NCI-H446 treated with DMSO at 0.1 percent for 48 hours (cell line): ENCODE results near the gene TMPRSS2.

Experiments used
- DNase-seq: peaks from one replicate; lab custom pipeline; 2025; lab: John Stamatoyannopoulos, UW

TMPRSS2 gene

DNA sequence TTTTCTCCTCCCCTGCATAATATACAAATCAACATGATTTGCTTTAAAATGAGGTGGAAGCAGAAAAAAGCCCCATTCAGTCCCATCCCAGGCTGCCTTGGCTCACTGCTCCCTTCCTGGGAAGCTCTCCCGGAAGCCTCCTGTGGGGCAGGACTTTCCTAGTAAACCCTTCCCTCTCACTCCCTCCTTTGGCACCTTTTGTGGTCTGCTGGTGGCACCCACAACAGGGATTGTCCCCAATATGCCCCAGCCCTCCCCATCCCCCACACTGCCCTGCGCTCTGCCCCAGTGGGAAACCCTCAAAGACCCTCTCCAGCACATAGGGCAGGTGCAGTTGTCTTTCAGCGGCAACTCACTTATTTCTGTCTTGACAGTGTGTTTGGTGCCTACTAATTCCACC is 1.8 kb upstream of the TMPRSS2 start:
- DNase-seq, result no peak

DNA sequence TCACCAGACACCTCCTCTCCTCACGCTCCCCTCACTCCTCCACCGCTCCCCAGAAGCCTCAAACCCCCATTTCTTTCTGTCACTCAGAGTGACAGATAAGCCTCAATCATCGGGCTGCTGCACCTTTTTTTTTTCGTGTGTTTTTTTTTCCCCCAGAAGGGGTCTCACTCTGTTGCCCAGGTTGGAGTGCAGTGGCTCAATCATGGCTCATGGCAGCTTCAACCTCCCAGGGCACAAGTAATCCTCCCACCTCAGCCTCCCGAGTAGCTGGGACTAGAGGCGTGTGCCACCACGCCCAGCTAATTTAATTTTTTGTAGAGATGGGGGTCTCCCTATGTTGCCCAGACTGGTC is 1.2 kb upstream of the TMPRSS2 start:
- DNase-seq, result no peak

DNA sequence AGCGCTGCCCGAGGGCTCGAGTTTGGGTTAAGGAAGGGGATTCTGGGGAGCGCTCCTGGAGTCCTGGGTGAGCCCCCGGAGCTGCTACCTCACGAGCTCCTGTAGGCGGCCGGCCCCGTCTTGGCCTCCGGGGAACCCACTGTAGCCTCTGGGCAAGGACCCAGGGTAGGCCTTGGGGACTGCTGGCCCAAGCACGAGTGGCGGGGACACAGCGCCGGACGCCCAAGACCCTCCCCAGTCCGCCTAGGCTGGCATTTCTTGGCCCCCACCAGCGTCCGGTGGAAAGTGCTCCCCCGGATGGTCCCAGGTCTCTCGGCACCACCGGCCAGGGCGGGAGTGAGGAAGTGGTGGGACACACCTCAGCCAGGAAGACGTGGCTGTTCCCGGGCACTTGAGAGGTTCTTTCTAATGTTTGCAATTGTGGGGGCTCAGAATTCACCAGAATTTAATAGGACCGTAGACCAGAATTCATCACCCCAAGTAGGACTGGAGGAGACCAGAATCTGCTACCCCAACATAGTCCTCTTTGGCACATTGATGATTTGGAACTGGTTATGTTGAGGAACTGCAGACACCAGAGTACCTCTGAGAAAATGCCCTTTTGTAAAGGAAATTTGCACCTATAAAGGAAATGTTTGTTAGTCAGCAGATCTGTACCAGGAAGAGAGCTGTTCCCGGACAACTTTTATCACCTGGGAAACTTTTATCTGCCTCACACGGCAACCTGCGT is 622 bp upstream of the TMPRSS2 start:
- DNase-seq, result no peak

DNA sequence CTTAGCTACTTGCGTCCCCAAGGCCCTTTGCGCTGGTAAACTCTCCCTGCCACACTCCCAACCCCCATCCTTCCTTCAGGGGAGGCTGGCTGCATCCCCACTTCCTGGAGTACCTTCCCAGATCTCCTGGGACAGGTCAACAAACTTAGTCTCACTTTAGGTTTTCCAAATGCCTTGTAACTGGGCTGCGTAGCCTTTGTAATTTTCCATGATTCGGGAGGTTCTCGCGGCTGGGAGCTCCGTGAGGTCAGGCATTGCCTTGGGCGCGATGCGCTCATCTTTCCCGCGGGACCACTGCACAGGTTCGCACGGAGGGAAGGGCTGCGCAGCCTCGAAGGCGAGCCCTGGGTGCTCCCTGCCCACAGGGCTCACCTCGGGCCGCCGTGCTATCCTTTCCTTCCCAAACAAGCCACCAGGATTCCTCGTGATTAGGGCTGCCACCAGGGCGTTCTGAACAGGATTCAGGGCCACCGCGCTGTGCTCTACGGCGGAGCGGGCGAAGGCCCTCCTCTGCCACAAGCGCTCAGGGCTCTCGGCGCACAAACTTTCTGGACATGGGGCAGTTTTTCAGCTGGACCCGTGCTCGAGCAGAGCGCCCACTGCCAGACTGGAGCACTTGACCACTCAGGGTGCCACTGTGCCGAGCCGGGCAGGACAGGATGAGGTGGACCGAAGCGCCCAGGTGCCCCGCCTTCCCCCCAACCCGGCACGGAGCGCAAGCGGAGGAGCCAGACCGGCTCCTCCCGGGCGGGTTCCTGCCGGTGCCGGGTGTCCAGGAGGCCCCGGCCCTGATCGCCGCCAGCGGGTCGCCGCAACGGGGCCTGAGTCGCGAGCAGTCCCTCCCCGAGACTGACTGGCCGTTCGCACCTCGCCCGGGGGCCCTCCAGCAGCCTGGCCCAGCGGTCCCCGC is 1.1 kb downstream of the TMPRSS2 start:
- DNase-seq, result no peak

DNA sequence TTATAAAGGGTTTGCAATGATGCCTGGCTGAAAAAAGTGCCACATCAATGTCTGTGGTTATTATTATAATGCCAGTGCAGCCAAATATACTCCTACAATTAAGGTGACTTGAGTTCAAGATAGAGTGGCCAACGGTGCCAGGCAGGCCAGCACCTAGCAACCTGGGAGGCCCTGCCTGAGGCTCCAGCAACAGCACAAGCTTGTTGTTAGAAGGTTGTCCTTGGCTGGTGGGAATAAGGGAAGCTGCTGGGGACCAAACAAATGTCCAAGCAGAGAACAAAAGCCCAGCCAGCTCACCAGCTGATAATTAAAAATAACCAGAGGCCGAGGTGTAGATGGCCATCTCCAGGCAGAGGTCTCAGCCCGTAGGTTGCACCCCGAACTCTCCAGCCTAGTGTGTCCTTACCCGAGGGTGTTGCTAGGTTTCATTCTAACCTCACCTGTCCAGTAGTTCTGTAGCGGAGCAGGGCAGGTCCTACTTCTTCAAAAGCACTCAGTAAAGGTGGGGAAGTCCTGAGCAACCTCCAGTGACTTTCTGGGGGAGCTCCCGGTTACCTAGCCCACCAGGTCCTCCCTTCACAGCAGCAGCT is 1.9 kb downstream of the TMPRSS2 start:
- DNase-seq, result no peak

DNA sequence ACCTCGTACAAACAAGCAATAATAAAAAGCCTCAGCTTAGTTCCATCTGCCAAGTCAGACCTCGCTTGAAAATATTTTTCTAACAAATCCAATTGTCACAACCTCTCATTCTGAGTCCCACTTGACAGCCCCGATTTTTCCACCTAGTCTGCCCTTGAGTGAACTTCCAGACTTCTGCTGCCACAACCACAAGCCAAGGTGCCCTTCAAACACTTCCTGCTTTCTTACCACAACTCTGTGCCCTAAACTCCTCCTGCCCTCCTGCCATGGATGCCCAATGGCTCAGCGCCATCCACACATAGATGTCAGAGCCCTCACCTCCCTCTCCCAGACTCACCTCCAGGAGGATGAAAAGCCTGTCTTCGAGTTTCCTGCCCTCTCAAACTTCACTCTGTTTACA is 3.9 kb downstream of the TMPRSS2 start:
- no peak for DNase-seq

DNA sequence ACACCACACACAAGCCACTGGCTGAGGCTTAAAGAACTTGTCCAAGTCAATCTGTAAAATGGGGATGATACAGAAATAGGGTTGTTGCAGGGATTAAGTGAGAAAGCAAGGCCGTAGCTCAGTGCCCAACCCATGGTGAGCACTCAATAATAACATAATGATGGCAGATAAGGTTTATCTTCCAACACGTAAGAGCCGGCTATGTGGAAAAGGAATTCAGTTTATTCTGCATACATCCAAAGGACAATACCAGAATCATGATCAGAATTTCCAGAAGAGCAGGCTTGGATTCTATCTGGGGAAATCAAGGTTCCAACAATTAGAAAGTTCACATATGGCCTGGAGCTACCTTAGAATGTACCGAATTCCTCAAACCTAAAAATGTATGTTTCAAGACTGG is 4.6 kb downstream of the TMPRSS2 start:
- no peak for DNase-seq

DNA sequence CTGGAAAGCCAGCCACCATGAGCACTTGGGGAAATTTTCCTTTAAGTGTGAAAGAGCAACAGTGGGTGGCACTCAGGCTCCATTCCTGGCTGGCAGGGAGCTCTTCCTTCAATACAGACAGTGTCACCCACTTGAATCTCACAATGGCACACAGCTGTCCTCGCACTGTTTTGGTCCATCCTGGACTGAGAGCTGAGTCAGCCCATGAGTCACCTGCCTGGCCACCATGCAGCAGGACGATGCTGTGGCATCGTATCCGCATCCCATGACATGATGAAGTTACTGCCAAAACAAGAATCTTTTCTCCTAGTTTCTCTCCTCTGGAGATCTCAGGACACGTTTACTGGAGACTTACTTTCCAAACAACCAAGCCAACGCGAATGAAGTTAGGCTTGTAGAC is 6.0 kb downstream of the TMPRSS2 start:
- DNase-seq, result no peak

DNA sequence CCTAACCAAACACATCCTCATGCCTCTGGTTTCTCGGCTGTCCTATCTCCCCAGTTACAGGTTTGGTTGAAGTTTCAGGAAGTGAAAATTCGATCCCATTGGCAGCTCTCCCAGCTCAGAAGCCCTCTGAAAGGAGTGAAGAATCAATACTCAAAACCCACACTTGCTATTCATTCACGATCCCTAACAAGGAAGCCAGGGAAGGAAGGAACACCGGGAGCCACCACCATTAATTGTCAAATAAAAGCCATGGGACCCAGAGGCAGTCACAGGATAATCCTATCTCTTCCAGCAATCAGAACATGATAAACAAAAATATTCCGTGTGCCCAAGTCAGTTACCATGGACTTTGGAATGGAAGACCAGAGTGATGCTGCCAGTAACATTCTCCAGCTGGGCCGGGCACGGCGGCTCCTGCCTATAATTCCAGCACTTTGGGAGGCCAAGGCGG is 7.0 kb downstream of the TMPRSS2 start:
- DNase-seq, result no peak

DNA sequence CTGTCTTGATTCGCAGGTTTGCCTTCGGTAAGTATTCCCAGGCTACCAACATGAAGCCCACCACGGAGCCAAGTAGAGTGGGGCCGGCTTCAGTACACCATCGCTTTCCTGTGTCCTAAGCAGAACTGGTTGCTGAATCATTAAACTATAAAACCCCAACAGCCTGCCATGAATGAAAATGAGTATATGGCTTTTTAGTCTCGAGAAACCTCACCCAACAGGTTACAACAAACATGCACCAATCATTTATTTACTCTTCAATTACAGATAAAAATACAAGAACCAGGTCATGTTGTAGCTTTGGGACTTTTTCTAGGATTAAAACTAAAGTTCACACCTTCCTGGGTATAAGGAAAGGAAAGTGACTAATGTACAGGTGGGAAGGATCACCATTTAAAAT is 7.6 kb downstream of the TMPRSS2 start:
- DNase-seq, result no peak

DNA sequence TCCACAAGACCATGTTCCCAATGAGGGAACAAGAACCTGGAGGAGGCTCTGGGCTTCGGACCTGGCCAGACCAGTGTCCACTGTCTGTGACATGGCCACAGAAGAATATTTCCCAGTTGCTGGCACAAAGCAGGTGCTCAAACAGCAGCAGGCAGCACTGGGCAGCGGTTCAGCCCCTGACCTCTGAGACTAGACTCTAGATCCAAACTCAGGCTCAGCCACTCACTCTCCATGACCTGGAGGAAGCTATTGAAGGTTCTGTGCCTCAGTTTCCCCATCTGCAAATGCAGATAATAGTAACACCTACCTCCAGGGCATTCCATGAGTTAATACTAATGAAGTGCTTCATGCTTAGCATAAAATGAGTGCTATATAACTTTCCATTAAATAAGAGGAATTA is 8.0 kb downstream of the TMPRSS2 start:
- no peak for DNase-seq

DNA sequence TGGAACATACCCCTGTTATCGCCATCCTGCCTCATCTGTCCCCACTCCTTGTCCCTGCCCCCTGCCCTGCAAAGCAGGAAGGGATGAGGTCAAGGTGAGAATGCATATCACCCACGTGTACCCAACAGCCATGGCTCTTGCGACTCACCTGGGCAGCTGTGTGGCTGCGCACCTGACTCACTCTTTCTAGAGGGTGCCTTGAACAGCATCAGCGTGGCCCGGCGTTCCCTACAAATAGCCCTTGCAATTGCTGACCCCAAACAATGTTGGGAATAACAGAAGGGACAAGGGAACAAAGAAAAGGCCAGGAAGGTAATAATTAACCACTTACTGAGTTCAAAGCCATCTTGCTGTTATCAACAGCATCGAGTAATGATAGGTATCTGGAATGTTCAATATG is 10.2 kb downstream of the TMPRSS2 start:
- DNase-seq, result no peak

DNA sequence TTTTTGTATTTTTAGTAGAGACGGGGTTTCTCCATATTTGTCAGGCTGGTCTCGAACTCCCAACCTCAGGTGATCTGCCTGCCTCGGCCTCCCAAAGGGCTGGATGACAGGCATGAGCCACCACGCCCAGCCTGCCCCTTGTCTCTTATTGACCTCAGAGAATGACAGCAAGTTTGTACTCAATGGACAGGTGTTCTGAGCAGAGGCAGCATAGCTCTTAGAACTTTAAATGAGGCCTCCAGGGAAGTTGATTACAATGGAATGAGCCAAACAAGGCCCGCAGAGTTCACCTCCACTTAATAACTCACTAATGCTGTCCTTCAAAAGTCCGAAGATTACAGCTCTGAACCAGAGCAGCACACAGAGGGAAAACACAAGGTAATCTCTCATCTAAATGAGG is 10.9 kb downstream of the TMPRSS2 start:
- DNase-seq, result no peak

DNA sequence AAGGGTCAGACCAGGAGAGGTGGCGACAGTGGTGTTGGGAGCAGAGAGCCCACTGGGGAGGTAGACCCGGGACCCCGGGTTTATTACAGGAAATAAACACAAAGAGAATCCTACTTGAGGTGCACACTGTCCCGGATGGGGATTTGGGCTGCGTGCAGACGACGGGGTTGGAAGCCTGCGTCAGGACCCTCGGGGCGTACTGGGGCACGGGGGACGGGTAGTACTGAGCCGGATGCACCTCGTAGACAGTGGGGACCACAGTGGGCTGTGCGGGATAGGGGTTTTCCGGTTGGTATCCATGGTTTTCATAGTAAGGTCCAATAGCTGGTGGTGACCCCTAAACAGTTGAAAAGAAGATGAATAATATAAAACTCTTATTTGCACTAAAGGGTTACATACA is 13.7 kb downstream of the TMPRSS2 start:
- no peak for DNase-seq

DNA sequence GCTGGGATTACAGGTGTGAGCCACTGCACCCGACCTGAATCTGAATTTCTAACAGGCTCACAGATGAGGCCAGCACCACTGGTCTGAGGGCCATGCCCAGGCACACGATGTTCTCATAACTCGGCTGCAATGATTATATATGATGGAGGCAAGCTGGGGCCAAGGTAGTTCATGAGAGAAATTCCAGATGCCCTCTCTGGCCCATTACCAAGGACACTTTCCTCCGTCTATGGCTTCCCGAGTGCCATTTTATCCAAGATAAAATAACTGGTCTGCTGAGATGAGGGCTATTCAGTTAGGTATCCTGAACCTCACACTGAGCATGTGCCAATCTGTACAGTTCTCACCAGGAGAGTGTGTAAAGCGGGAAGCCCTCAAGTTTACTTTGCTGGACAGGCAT is 16.5 kb downstream of the TMPRSS2 start:
- no peak for DNase-seq

DNA sequence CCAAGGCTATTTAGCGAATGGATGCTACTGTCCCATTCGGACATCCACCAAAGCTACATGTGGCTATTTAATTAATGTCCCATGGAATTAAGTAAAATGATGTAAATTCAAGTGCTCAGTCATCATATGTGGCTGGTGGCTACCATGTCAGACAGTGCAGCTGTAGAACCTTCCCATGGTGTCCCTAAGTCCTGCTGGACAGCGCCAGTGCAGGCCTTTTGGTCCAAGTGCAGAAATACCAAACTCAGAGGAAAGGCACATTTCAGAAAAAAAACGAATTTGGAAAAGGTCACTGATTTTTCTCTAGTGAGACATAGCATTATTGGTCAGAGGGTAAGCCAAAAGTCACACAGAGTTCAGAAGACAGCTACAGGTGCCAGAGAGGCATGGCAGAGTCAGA is 17.6 kb downstream of the TMPRSS2 start:
- no peak for DNase-seq

DNA sequence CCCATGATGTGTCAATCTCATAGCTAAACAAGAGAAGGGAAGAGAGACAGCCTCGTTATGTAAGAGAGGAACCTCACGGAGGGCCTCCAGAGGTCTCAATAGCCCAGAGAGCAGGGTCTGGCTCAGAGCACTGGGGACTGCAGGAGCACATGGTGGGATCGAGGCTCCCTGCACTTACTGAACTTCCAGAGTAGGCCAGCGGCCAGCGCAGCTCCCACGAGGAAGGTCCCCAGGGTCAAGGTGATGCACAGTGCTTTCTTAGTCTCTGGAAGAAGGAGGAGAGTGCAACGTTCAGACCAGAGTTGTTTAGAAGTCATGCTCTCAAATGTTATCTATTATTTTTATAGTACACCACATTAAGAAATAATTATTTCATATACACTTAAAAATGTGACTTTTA is 18.6 kb downstream of the TMPRSS2 start:
- no peak for DNase-seq

DNA sequence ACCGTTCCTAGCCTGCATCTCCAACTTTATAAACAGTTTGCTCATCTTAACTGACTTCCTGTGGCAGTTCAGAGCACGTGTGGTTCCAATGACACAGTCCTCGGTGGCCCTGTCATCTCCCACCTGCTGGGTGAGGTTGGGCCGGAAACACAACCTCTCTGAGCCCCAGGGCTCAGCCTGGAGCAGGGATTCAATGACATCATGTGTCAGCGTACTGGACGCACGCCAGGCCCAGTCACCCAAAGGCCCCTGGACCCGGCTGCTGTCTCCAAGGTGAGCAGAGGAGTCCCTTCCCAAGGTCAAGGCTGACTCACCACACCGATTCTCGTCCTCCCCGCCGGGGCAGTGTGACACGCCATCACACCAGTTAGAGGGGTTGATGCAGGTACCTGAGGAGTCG is 19.9 kb downstream of the TMPRSS2 start:
- no peak for DNase-seq

DNA sequence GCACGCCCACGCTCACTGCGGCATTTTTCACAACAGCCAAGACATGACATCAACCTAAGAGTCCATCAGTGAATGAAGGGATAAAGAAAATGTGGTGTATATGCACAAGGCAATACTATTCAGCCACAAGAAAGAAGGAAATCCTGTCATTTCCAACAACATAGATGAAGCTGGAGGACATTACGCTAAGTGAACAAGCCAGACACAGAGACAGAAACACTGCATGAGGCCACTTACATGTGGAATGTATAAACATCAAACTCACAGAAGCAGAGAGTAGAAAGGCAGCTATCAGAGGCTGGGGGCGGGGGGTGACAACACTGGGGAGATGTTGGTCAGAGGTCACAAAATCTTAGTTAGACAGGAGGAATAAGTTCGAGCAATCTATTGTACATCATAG is 20.9 kb downstream of the TMPRSS2 start:
- DNase-seq, result no peak

DNA sequence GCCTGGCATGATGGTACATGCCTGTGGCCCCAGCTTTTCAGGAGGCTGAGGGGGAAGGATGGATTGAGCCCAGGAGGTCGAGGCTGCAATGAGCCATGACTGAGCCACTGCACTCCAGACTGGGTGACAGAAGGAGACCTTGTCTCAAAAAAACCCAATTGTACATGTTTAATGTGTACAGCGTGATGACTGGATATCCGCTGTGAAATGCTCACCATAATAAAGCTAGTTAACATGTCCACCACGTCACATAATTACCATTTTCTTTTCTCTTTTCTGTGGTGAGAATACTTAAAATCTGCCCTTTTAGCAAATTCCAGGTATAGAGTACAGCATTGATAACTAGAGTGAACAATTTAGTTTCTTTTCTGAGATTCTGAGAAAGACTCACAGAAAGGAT is 24.0 kb downstream of the TMPRSS2 start:
- no peak for DNase-seq

DNA sequence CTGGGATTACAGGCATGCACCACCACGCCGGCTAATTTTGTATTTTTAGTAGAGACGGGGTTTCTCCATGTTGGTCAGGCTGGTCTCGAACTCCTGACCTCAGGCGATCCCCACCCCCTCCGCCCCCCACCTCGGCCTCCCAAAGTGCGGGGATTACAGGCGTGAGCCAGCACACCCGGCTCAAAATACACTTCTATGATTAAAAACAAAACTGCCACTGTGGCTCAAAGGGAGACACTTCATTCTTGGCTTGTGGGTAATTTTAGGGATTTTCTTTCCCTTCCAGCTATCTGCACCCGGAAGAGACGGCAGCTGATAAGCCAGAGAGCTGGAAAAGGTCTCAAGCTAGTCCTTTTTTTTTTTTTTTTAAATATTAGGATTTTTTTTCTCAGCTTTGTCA is 24.5 kb downstream of the TMPRSS2 start:
- DNase-seq, result no peak

DNA sequence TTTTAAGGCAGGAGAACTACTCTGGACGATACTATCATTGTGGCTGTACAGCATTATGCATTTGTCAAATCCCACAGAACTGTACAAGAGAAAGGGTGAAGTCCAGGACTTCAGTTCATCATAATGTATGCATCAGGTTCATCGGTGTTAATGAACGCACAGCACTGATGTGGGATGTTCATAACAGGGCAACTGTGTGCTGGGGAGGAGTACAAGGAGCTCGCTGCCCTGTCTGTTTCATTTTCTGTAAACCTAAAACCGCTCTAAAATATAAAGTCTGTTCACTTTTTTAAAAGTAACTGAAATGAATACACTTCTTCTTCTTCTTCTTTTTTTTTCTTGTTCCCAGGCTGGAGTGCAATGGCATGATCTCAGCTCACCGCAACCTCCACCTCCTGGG is 25.0 kb downstream of the TMPRSS2 start:
- DNase-seq, result no peak

DNA sequence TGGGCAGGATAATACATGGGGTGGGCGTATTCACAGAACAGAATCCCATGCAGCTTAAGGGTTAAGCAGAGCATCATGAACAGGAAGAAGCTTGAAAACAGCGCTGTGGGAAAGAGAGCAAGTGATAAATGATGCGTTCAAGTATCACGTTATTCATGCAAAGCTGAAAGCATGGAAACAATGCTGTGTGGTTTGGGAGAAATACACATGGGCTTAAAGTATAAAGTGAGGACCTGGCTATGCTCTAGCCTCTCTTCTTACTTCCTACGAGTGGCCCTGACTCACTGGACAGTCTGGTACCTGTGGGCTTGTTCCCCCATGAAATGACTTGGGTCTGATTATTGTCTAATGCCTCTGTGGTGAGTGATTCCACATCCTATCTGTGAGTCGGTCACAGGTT is 25.7 kb downstream of the TMPRSS2 start:
- DNase-seq, result no peak
